ENCODE measurements around the gene LSM10. TPM values are rescaled to one million over a fixed set of nuclear protein-coding genes. Genes with fewer than 3 reads are reported as not detected.

Gene LSM10
- total and polyA plus RNA-seq, 9 of the 15 experiments (the other 6 are each of a cell fraction or from before 2014, with no cell fraction given): 13.2 to 146 (median 68.9) TPM

GRCh38 chr1:36369061-36369861, 28.4 kb downstream of the LSM10 start (continued):
- no peak for TF ChIP-seq CHD7 (IDR thresholded peaks at IDR 0.05; ENCODE audit: low read depth, low read length)
- TF ChIP-seq POLR2H (tag; IDR thresholded peaks at IDR 0.05; ENCODE audit: low read depth): no peak
- TF ChIP-seq HMBOX1 (IDR thresholded peaks at IDR 0.05): no peak

Data from K562 (cell line).